HepG2 (cell line): Measurements from ENCODE around the gene TK1. TPM values are rescaled to one million over a fixed set of nuclear protein-coding genes. Genes with fewer than 3 reads are reported as not detected.
A peak's percentile ranks its signal among the peaks of the same experiment; 100 is the strongest.

Experiments used
- AKAP8 ChIP-seq: sonication (generic); formaldehyde crosslinking; IDR thresholded peaks from 2 replicates; pipeline ENCODE4 v1.5.1; 2020; ENCODE audit warnings: mild to moderate bottlenecking, missing genetic modification reagents
- ATF4 ChIP-seq, 2 experiments: fragments of 450-650 bp in 1 of 2; sonication (generic) in 1 of 2; formaldehyde crosslinking; IDR thresholded peaks; 2 replicates each; pipeline versions ENCODE4 v1.5.0 to v1.8.0; 2020 to 2022; ENCODE audit warnings: mild to moderate bottlenecking in 1 of 2, missing genetic modification reagents in 1 of 2
- FOXO4 ChIP-seq: sonication (generic); formaldehyde crosslinking; conservative IDR thresholded peaks from 2 replicates; pipeline ENCODE4 v1.8.1; 2023; ENCODE audit warnings: missing genetic modification reagents
- HNRNPL ChIP-seq: fragments of 200-400 bp; formaldehyde crosslinking; IDR thresholded peaks from 2 replicates; pipeline ENCODE4 v1.6.1; 2017; ENCODE audit warnings: mild to moderate bottlenecking, low read depth, low read length
- KMT2A ChIP-seq: sonication (generic); formaldehyde crosslinking; IDR thresholded peaks from 2 replicates; pipeline ENCODE4 v1.4.0; 2020; ENCODE audit warnings: missing genetic modification reagents
- NFIB ChIP-seq: sonication (generic); formaldehyde crosslinking; IDR thresholded peaks from 2 replicates; pipeline ENCODE4 v1.9.0; 2021; ENCODE audit warnings: missing genetic modification reagents, mild to moderate bottlenecking, borderline replicate concordance
- RFX5 ChIP-seq: IDR thresholded peaks from 2 replicates; pipeline ENCODE4 v1.6.1; 2011; ENCODE audit warnings: low read depth, low read length, improper control_type of control experiment
- TRIM24 ChIP-seq: sonication (generic); formaldehyde crosslinking; IDR thresholded peaks from 2 replicates; pipeline ENCODE4 v1.8.0; 2022; ENCODE audit warnings: mild to moderate bottlenecking, missing genetic modification reagents
- ZBTB40 ChIP-seq, 2 experiments: fragments of 450-650 bp in 1 of 2; sonication (generic) in 1 of 2; formaldehyde crosslinking in 1 of 2; IDR thresholded peaks; 2 replicates each; pipeline versions ENCODE4 v1.6.1 to v1.8.0; 2016 to 2022; ENCODE audit warnings: antibody characterized with exemption in 1 of 2, mild to moderate bottlenecking in 1 of 2, missing genetic modification reagents in 1 of 2
- ZNF512B ChIP-seq: sonication (generic); formaldehyde crosslinking; IDR thresholded peaks from 2 replicates; pipeline ENCODE4 v1.5.1; 2020; ENCODE audit warnings: missing genetic modification reagents, mild to moderate bottlenecking, borderline replicate concordance
- ZNF530 ChIP-seq: sonication (generic); formaldehyde crosslinking; IDR thresholded peaks from 2 replicates; pipeline ENCODE4 v1.5.0; 2020; ENCODE audit warnings: low read depth, mild to moderate bottlenecking, missing genetic modification reagents
- ZNF598 ChIP-seq: sonication (generic); formaldehyde crosslinking; IDR thresholded peaks from 2 replicates; pipeline ENCODE4 v1.5.1; 2020; ENCODE audit warnings: mild to moderate bottlenecking, missing genetic modification reagents, borderline replicate concordance
- ZNF678 ChIP-seq: sonication (generic); formaldehyde crosslinking; IDR thresholded peaks from 2 replicates; pipeline ENCODE4 v1.4.0; 2020; ENCODE audit warnings: mild to moderate bottlenecking, missing genetic modification reagents
- polyA plus RNA-seq, 8 experiments: library from polyadenylated mRNA; depleted of rRNA in 3 of 8; stranded (reverse) in 7 of 8; unstranded in 1 of 8; fragments of >200 nt; fragmentation: Illumina TruSeq in 4 of 8; extraction: Trizol in 4 of 8; gene quantifications; 2 replicates each; pipeline versions ENCODE4 v1.2.1 to v1.2.3, GENCODE V29; 2011 to 2016; ENCODE audit warnings: low read depth in 4 of 8, missing spikeins in 1 of 8, mixed read lengths in 1 of 8; ENCODE audit not compliant: insufficient read depth in 1 of 8
- total RNA-seq, 5 experiments: library from RNA; depleted of rRNA; stranded (reverse); fragments of >200 nt; fragmentation: Illumina TruSeq; extraction: Trizol; gene quantifications; 2 replicates each; pipeline ENCODE4 v1.2.3, GENCODE V29; 2016; ENCODE audit warnings: low read depth in 1 of 5

The TK1 gene
- total and polyA plus RNA-seq, 2 of the 13 experiments (the other 11 are each of a cell fraction or from before 2014, with no cell fraction given) = 45.0 to 96.0 TPM

- TF ChIP-seq ZBTB40 (IDR thresholded peaks at IDR 0.05) = no peak
- TF ChIP-seq ZBTB40 (CRISPR knock-in tag; IDR thresholded peaks at IDR 0.05) = no peak
- peak; percentile 99 for TF ChIP-seq HNRNPL
- no peak for TF ChIP-seq TRIM24
- no peak for TF ChIP-seq FOXO4
- no peak for TF ChIP-seq RFX5
- 0 out of 2 replicates have a peak, but pooled peaks have one; percentile 47 for TF ChIP-seq AKAP8
- no peak for TF ChIP-seq ATF4 (CRISPR knock-in tag; IDR thresholded peaks at IDR 0.05)
- no peak for TF ChIP-seq KMT2A
- TF ChIP-seq ZNF598 (CRISPR knock-in tag) = peak; percentile 80; the same call in 1 of the 2 replicates
- TF ChIP-seq ZNF530 (CRISPR knock-in tag) = no peak
- TF ChIP-seq ZNF678 = peak; percentile 7; the same call in 1 of the 2 replicates
- no peak for TF ChIP-seq NFIB (CRISPR knock-in tag)
- TF ChIP-seq ZNF512B (CRISPR knock-in tag) = no peak
Measured at GRCh38 chr17:78168903-78169793, 17.7 kb downstream of the TK1 start (continued).
